ENCODE data around the gene CCL5. TPM values are rescaled to one million over a fixed set of nuclear protein-coding genes. Genes with fewer than 3 reads are reported as not detected.
A peak's percentile ranks its signal among the peaks of the same experiment; 100 is the strongest.

Gene CCL5
- total RNA-seq, 2 experiments from 2014 or later = 156 to 158 TPM

GRCh38 chr17:35867574-35867973 is 12.6 kb downstream of the CCL5 start:
- intact Hi-C loops (cut with micrococcal nuclease) = no loop called here
- Mint-ChIP-seq H3K27ac (no peak overlapping the region), H3K36me3 (ENCODE audit: low read depth) (peaks cover 12% of the 10 kb centered on the region), H3K4me3 (no peak overlapping the region), H3K9me3 (no peaks in the 10 kb centered on the region), H3K27me3 (no peaks in the 10 kb centered on the region), H3K4me1 (ENCODE audit: low read depth) (peaks cover 33% of the 10 kb centered on the region)
- POLR2A ChIA-PET = no interaction called here
- ATAC-seq = no peak
- DNase-seq = no peak
- TF ChIP-seq CTCF (IDR thresholded peaks at IDR 0.05) = no peak
- CTCF ChIA-PET = interaction anchor here (1.9 to 2.5 kb wide), 2 partner anchors 13 to 102 kb away, joined by 4 to 7 read pairs; no protein-coding TSS in a partner anchor

- no peaks in the 10 kb centered on the region for H3K9me3 Mint-ChIP-seq
- no peaks in the 10 kb centered on the region for H3K27me3 Mint-ChIP-seq
- TF ChIP-seq CTCF (IDR thresholded peaks at IDR 0.05) = no peak
- no peak for DNase-seq
- no peak overlapping the region for H3K4me3 Mint-ChIP-seq
- H3K4me1 Mint-ChIP-seq (ENCODE audit: low read depth) = peaks cover 26% of the 10 kb centered on the region
- POLR2A ChIA-PET = interaction anchor here (0.6 to 1.6 kb wide), 2 partner anchors 14 to 228 kb away, joined by 3 to 4 read pairs; partner anchors contain the start of gene CCL5
- peak; percentile 32 for ATAC-seq
- no peak overlapping the region for H3K27ac Mint-ChIP-seq
- intact Hi-C loops (cut with micrococcal nuclease) = no loop called here
- H3K36me3 Mint-ChIP-seq (ENCODE audit: low read depth) = peaks cover 5% of the 10 kb centered on the region
- CTCF ChIA-PET = interaction anchor here (1.0 kb wide), 1 partner anchor 10 kb away, joined by 3 read pairs; no protein-coding TSS in a partner anchor
Measured at GRCh38 chr17:35866341-35866950, 13.7 kb downstream of the CCL5 start.

- ATAC-seq = no peak
- intact Hi-C loops (cut with micrococcal nuclease) = no loop called here
- Mint-ChIP-seq H3K4me1 (ENCODE audit: low read depth) (peaks cover 19% of the 10 kb centered on the region), H3K4me3 (no peak overlapping the region), H3K9me3 (no peaks in the 10 kb centered on the region), H3K36me3 (ENCODE audit: low read depth) (peaks cover 4% of the 10 kb centered on the region), H3K27me3 (no peaks in the 10 kb centered on the region), H3K27ac (peak overlapping the region; percentile 8)
- TF ChIP-seq CTCF (IDR thresholded peaks at IDR 0.05) = no peak
- CTCF ChIA-PET = interaction anchor here (1.0 to 3.1 kb wide), 4 partner anchors 11 to 51 kb away, joined by 3 to 10 read pairs (median 4); no protein-coding TSS in a partner anchor
- no peak for DNase-seq
- POLR2A ChIA-PET = interaction anchor here (0.6 to 1.6 kb wide), 5 partner anchors 10 to 228 kb away, joined by 3 to 4 read pairs (median 3); partner anchors contain the start of gene CCL5
Measured at GRCh38 chr17:35865412-35866340, 14.5 kb downstream of the CCL5 start.

GRCh38 chr17:35864853-35865252 is 15.3 kb downstream of the CCL5 start:
- no peak for TF ChIP-seq CTCF (IDR thresholded peaks at IDR 0.05)
- Mint-ChIP-seq H3K36me3 (ENCODE audit: low read depth) (peaks cover 4% of the 10 kb centered on the region), H3K27ac (no peak overlapping the region), H3K27me3 (no peaks in the 10 kb centered on the region), H3K4me1 (ENCODE audit: low read depth) (peaks cover 17% of the 10 kb centered on the region), H3K4me3 (no peak overlapping the region), H3K9me3 (no peaks in the 10 kb centered on the region)
- POLR2A ChIA-PET = interaction anchor here (0.6 to 1.4 kb wide), 4 partner anchors 11 to 690 kb away, joined by 3 to 4 read pairs (median 3); no protein-coding TSS in a partner anchor
- ATAC-seq = no peak
- intact Hi-C loops (cut with micrococcal nuclease) = no loop called here
- CTCF ChIA-PET = interaction anchor here (0.9 to 3.1 kb wide), 4 partner anchors 15 to 51 kb away, joined by 3 to 10 read pairs (median 4); no protein-coding TSS in a partner anchor
- no peak for DNase-seq

All from activated CD8-positive, alpha-beta T cell treated with anti-CD3 and anti-CD28 coated beads for 36 hours (primary cell).